Trophoblast cell (in vitro differentiated cells and primary cell): ENCODE data around the gene CEP162.
"Not testable (repeated sequence)": the region's sequence is repeated elsewhere in the genome, so short reads cannot be mapped to it uniquely, and the experiment has no call there.

ENCODE experiments used
- DNase-seq, 2 donors: peaks; one replicate each; pipeline ENCODE4 v3.0.0-alpha.2; 2016
- H2AFZ ChIP-seq: 2 replicates; pipeline ENCODE4 v1.6.1; 2013; ENCODE audit warnings: low read length, moderate library complexity, mild to moderate bottlenecking; ENCODE audit not compliant: insufficient read depth, poor library complexity
- H2AK5ac ChIP-seq: 2 replicates; pipeline ENCODE4 v1.6.1; 2013; ENCODE audit warnings: mild to moderate bottlenecking, low read length
- H2BK120ac ChIP-seq: 2 replicates; pipeline ENCODE4 v1.6.1; 2013; ENCODE audit warnings: low read length, mild to moderate bottlenecking, moderate library complexity; ENCODE audit not compliant: insufficient read depth, poor library complexity
- H2BK12ac ChIP-seq: 2 replicates; pipeline ENCODE4 v1.6.1; 2013; ENCODE audit warnings: mild to moderate bottlenecking, low read length, moderate library complexity
- H2BK5ac ChIP-seq: 2 replicates; pipeline ENCODE4 v1.6.1; 2013; ENCODE audit warnings: low read length, low read depth, moderate library complexity, mild to moderate bottlenecking; ENCODE audit not compliant: poor library complexity
- H3K14ac ChIP-seq: 2 replicates; pipeline ENCODE4 v1.6.1; 2013; ENCODE audit warnings: mild to moderate bottlenecking, low read length
- H3K18ac ChIP-seq: 2 replicates; pipeline ENCODE4 v1.6.1; 2013; ENCODE audit warnings: mild to moderate bottlenecking, low read length
- H3K23ac ChIP-seq: 2 replicates; pipeline ENCODE4 v1.6.1; 2013; ENCODE audit warnings: low read length
- H3K27ac ChIP-seq: 2 replicates; pipeline ENCODE4 v1.5.1; 2013; ENCODE audit warnings: low read depth, mild to moderate bottlenecking, inconsistent platforms, low read length, moderate library complexity
- H3K27me3 ChIP-seq: 2 replicates; pipeline ENCODE4 v1.6.1; 2013; ENCODE audit warnings: inconsistent platforms, mild to moderate bottlenecking, low read length, moderate library complexity; ENCODE audit not compliant: insufficient read depth
- H3K36me3 ChIP-seq, 2 experiments: 1 replicate in 1 of 2; 2 replicates in 1 of 2; pipeline ENCODE4 v1.6.1; 2013; ENCODE audit warnings: low read length in 2 of 2, mild to moderate bottlenecking in 2 of 2, moderate library complexity in 1 of 2; ENCODE audit not compliant: insufficient read depth in 2 of 2, control insufficient read depth in 1 of 2
- H3K4ac ChIP-seq: 2 replicates; pipeline ENCODE4 v1.6.1; 2013; ENCODE audit warnings: low read depth, mild to moderate bottlenecking, low read length, moderate library complexity
- H3K4me1 ChIP-seq, 2 experiments: 1 replicate in 1 of 2; 2 replicates in 1 of 2; pipeline ENCODE4 v1.6.1; 2013; ENCODE audit warnings: low read length in 2 of 2, mild to moderate bottlenecking in 2 of 2, moderate library complexity in 1 of 2; ENCODE audit not compliant: insufficient read depth in 2 of 2, control insufficient read depth in 1 of 2
- H3K4me2 ChIP-seq: 2 replicates; pipeline ENCODE4 v1.6.1; 2013; ENCODE audit warnings: inconsistent platforms, mild to moderate bottlenecking, low read length, moderate library complexity
- H3K4me3 ChIP-seq: 2 replicates; pipeline ENCODE4 v1.5.1; 2013; ENCODE audit warnings: mild to moderate bottlenecking, low read depth, low read length, inconsistent platforms
- H3K79me1 ChIP-seq: one replicate; pipeline ENCODE4 v1.6.1; 2013; ENCODE audit warnings: low read length
- H3K79me2 ChIP-seq: 2 replicates; pipeline ENCODE4 v1.6.1; 2013; ENCODE audit warnings: low read length, mild to moderate bottlenecking; ENCODE audit not compliant: control insufficient read depth, insufficient read depth, poor library complexity
- H3K9ac ChIP-seq: 2 replicates; pipeline ENCODE4 v1.6.1; 2013; ENCODE audit warnings: mild to moderate bottlenecking, low read length
- H3K9me3 ChIP-seq: 2 replicates; pipeline ENCODE4 v1.6.1; 2013; ENCODE audit warnings: low read depth, mild to moderate bottlenecking, control low read depth, inconsistent platforms, low read length; ENCODE audit not compliant: insufficient read depth
- H4K12ac ChIP-seq: 2 replicates; pipeline ENCODE4 v1.6.1; 2013; ENCODE audit warnings: low read depth, mild to moderate bottlenecking, low read length, moderate library complexity
- H4K8ac ChIP-seq: 2 replicates; pipeline ENCODE4 v1.6.1; 2013; ENCODE audit warnings: low read depth, mild to moderate bottlenecking, low read length, moderate library complexity
- H4K91ac ChIP-seq: one replicate; pipeline ENCODE4 v1.6.1; 2013; ENCODE audit warnings: low read depth, mild to moderate bottlenecking, low read length, moderate library complexity
- WGBS: extraction: QIAGEN DNeasy Blood & Tissue Kit; methylation state at CpG from one replicate; pipeline ENCODE4 v1.1.7; 2013; ENCODE audit warnings: missing lambda C conversion rate; ENCODE audit not compliant: insufficient read length, insufficient coverage; ENCODE audit errors: extremely low coverage; 5-methylcytosine and 5-hydroxymethylcytosine counted together

Gene CEP162

GRCh38 chr6:84137051-84137375 lies 90.4 kb downstream of the CEP162 start:
- Histone ChIP-seq H3K4ac (no peak overlapping the region), H3K27ac (no peak overlapping the region), H3K27me3 (no peaks in the 10 kb centered on the region), H3K9me3 (peaks cover 8% of the 10 kb centered on the region), H2BK5ac (no peak overlapping the region), H3K36me3 (peaks cover 9 to 13% of the 10 kb centered on the region in 2 experiments), H2BK120ac (no peak overlapping the region), H3K4me2 (no peak overlapping the region), H3K79me2 (no peaks in the 10 kb centered on the region), H3K4me3 (no peak overlapping the region), H2AK5ac (no peak overlapping the region), H2BK12ac (no peak overlapping the region), H2AFZ (no peak overlapping the region), H3K18ac (no peak overlapping the region), H4K91ac (no peak overlapping the region), H4K12ac (no peak overlapping the region), H3K4me1 (no peaks in the 10 kb centered on the region), H3K9ac (no peak overlapping the region), H3K23ac (no peak overlapping the region), H3K14ac (no peak overlapping the region), H4K8ac (no peak overlapping the region), H3K79me1 (no peaks in the 10 kb centered on the region)
- no peak for DNase-seq
- WGBS = no CpG with 5 or more reads among the region's 5 CpGs

- no peak overlapping the region for H3K18ac ChIP-seq
- H4K91ac ChIP-seq = no peak overlapping the region
- WGBS = no CpG with 5 or more reads among the region's 4 CpGs
- no peak overlapping the region for H2BK12ac ChIP-seq
- H3K4me1 ChIP-seq = no peaks in the 10 kb centered on the region
- no peak overlapping the region for H3K9ac ChIP-seq
- H4K12ac ChIP-seq = no peak overlapping the region
- H3K79me2 ChIP-seq = no peaks in the 10 kb centered on the region
- peaks cover 8% of the 10 kb centered on the region for H3K9me3 ChIP-seq
- no peak overlapping the region for H3K27ac ChIP-seq
- H2BK120ac ChIP-seq = no peak overlapping the region
- H4K8ac ChIP-seq = no peak overlapping the region
- H3K4me3 ChIP-seq = no peak overlapping the region
- no peaks in the 10 kb centered on the region for H3K79me1 ChIP-seq
- no peaks in the 10 kb centered on the region for H3K27me3 ChIP-seq
- H3K14ac ChIP-seq = no peak overlapping the region
- H3K4ac ChIP-seq = no peak overlapping the region
- H2AK5ac ChIP-seq = no peak overlapping the region
- DNase-seq = no peak
- H3K4me2 ChIP-seq = no peak overlapping the region
- no peak overlapping the region for H2AFZ ChIP-seq
- H3K23ac ChIP-seq = no peak overlapping the region
- H2BK5ac ChIP-seq = no peak overlapping the region
- H3K36me3 ChIP-seq = peaks cover 9 to 13% of the 10 kb centered on the region in 2 experiments
Measured at GRCh38 chr6:84136364-84137050, 90.9 kb downstream of the CEP162 start.

GRCh38 chr6:84135291-84135690 lies 92.2 kb downstream of the CEP162 start:
- Histone ChIP-seq H3K79me1 (no peaks in the 10 kb centered on the region), H3K23ac (no peak overlapping the region), H2AFZ (no peak overlapping the region), H3K9me3 (peaks cover 8% of the 10 kb centered on the region), H3K27me3 (no peaks in the 10 kb centered on the region), H2AK5ac (no peak overlapping the region), H2BK12ac (no peak overlapping the region), H3K4me3 (no peak overlapping the region), H3K9ac (no peak overlapping the region), H4K91ac (no peak overlapping the region), H3K4me1 (no peaks in the 10 kb centered on the region), H4K8ac (no peak overlapping the region), H2BK120ac (no peak overlapping the region), H3K4me2 (no peak overlapping the region), H3K36me3 (peaks cover 9 to 13% of the 10 kb centered on the region in 2 experiments), H3K18ac (no peak overlapping the region), H3K14ac (no peak overlapping the region), H3K79me2 (no peaks in the 10 kb centered on the region), H4K12ac (no peak overlapping the region), H2BK5ac (no peak overlapping the region), H3K4ac (no peak overlapping the region), H3K27ac (no peak overlapping the region)
- DNase-seq = no peak
- WGBS = no CpG with 5 or more reads among the region's 5 CpGs

- H2BK12ac ChIP-seq, H3K4me2 ChIP-seq, H2AK5ac ChIP-seq, H2BK5ac ChIP-seq, H3K79me2 ChIP-seq, DNase-seq, H3K9me3 ChIP-seq, H3K4me3 ChIP-seq, H3K27ac ChIP-seq, H3K4me1 ChIP-seq, H3K14ac ChIP-seq, H3K18ac ChIP-seq, H3K4ac ChIP-seq, H3K23ac ChIP-seq, H3K9ac ChIP-seq, H2BK120ac ChIP-seq, H2AFZ ChIP-seq, H3K27me3 ChIP-seq, H3K79me1 ChIP-seq, H4K91ac ChIP-seq, H4K12ac ChIP-seq, H4K8ac ChIP-seq: not testable (repeated sequence)
- WGBS = no CpG with 5 or more reads among the region's 9 CpGs
- peaks cover 9 to 13% of the 10 kb centered on the region in 2 experiments for H3K36me3 ChIP-seq
Measured at GRCh38 chr6:84133385-84133784, 94.1 kb downstream of the CEP162 start.
